Activated CD8-positive, alpha-beta memory T cell treated with anti-CD3 and anti-CD28 coated beads for 1 hour (primary cell): ENCODE results near the gene PRSS56.
"Not testable (repeated sequence)": the region's sequence is repeated elsewhere in the genome, so short reads cannot be mapped to it uniquely, and the experiment has no call there.

Experiments used
- DNase-seq, 2 donors: peaks; one replicate each; pipeline ENCODE4 v3.0.0-alpha.2; 2020; ENCODE audit warnings: low read depth in 1 of 2; ENCODE audit errors: extremely low read depth in 1 of 2

PRSS56 gene

DNA sequence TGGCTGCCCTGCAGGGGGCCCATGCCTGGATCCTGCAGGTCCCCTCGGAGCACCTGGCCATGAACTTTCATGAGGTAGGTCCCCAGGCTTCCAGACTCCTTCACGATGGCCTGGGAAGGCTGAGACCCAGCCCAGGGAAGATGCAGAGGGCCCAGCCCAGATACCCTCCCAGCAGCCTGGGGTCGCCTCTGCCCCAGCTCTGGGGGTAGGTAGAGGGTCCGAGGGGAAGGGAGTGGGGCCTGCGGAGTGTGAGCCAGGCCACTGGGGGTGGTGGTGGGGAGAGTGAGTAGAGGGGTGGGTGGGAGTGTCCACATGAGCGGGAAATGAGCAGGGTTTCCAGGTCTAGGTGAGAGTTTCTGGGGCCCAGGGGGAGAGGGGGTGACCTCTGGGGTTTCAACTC lies 4.6 kb downstream of the PRSS56 start:
- DNase-seq = no peak

DNA sequence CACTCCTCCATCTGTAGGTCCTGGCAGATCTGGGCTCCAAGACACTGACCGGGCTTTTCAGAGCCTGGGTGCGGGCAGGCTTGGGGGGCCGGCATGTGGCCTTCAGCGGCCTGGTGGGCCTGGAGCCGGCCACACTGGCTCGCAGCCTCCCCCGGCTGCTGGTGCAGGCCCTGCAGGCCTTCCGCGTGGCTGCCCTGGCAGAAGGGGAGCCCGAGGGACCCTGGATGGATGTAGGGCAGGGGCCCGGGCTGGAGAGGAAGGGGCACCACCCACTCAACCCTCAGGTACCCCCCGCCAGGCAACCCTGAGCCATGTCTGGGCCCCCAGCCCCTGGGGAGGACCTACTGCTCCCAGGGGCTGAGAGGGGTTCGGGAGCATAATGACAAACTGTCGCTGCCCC lies 5.0 kb downstream of the PRSS56 start:
- no peak for DNase-seq

DNA sequence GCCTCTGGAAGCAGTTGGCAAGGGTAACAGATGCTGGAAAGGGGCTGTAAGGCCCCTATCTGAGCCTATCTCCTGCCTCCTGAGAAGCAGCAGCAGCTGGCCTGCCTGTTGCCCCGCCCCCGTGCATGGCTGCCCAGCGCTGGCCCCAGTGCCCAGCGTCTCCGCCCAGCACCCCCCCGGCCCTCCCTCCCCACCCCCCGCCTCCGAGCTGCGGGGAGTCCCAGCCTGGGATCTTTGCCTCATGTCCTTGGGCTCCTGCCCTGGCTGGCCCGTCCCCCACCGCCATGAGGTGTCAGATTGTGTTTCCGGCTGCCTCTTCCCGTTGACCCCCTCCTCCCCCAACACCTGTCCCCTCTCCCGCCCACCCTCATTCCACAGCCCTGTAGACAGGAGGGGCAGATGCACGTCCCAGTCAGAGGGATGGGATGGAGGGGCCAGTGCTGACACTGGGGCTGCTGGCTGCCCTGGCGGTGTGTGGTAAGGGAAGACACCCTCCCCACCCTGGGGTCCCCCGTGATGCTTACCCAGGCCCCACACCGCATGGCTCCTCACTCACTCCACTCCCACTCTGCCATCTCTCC lies 5.7 kb downstream of the PRSS56 start, which contains the start of gene CHRND:
Gene CHRND (plus strand): TSS at position 370 of the 581 bp plus-strand sequence. CDS start 56 bp downstream, at position 426.
- no peak for DNase-seq

DNA sequence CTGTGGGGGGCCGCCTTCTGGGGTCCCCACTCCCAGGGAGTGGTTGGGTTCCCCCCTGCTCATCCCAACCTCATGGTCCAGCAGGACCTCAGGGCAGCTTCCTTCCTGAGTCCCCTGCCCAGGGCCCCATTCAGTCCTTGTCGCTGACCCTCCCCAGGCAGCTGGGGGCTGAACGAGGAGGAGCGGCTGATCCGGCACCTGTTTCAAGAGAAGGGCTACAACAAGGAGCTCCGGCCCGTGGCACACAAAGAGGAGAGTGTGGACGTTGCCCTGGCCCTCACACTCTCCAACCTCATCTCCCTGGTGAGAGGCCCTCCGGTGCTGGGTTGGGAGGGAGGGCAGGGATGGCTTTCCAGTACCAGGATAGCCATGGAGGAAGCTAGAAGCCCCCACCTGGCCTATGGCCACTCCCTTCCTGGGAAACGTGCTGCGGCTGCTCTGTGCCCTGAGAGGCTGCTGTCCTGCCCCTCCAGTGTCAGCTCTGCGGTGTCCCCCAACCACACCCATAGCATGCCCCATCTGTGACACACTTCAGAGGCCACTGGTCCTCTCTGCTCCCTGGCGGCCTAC lies 6.3 kb downstream of the PRSS56 start:
- no peak for DNase-seq

DNA sequence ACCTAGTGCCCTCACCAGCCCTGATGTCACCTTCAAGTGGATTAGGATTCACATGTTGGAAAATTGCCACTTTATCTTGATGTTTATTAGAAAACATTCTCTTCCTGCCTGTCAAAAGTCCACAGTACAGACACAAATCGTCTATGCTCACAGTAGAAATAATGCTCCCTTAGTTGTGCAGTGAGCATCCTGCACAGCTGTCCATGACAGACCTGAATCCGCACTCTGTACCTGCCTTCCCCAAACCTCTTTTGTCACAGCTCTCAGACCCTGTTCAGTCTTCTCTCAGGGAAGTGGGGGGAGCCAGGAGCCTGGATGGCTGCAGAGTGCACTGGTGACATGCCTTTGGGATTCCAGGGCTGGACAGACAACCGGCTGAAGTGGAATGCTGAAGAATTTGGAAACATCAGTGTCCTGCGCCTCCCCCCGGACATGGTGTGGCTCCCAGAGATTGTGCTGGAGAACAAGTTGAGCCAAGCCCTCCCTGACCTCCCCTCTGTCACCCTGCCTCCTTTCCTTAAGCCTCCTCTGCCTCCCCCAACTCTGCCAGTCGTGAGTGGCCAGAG lies 7.8 kb downstream of the PRSS56 start:
- DNase-seq = no peak

DNA sequence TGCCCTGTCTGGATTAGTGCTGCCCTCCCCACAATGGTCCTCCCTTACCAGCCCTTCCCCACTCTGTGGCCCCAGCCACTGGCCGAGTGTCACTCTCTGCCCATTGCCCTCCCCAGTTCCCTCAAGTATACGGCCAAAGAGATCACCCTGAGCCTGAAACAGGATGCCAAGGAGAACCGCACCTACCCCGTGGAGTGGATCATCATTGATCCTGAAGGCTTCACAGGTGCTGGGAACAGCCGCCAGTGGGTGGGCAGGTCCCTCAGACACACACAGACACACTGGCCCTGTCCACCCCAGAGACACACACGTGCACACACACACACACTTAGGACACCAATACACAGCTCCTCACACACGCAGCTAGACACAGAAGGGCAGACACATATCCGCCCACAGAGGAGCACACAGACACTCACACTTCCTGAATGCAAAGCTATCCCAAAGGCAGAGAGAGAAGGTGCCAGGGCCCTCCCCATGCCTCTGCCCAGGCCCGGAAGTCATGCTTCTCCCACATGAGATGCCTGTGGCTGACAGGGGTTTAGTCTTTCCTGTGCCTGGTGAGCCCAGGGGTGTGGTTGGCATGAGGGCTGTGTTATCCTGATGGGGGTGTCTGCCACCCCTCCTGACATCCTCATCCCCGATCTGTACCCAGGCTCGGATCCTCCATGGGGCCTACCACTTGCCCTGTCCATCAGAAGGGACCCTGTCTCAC lies 8.7 kb downstream of the PRSS56 start:
- no peak for DNase-seq

DNA sequence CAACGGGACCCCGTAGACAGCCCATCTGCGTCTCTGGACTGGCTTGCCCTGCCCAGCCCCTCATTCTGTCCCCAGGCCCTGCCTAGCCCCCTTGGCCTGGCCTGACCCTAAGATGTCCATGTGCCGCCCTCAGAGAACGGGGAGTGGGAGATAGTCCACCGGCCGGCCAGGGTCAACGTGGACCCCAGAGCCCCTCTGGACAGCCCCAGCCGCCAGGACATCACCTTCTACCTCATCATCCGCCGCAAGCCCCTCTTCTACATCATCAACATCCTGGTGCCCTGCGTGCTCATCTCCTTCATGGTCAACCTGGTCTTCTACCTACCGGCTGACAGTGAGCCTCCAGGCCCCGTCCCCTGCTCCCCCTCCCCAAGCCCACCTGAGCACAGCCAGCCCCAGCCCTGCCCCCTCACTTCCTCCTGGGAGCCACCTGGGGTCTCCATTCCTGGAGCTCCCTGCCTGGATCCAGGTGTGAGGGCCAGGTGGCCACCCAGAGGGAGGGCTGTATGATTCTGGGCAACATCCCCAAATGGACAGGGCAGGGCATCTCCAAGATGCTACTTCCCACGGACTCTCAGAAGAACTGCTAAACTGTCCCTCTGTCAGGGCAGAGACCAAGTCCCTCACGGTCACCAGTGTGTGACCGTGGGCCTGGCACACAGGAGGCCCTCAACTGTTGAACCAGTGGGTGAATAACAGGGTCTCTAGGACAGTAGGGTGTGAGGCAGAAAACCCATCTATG lies 9.8 kb downstream of the PRSS56 start:
- DNase-seq = no peak

DNA sequence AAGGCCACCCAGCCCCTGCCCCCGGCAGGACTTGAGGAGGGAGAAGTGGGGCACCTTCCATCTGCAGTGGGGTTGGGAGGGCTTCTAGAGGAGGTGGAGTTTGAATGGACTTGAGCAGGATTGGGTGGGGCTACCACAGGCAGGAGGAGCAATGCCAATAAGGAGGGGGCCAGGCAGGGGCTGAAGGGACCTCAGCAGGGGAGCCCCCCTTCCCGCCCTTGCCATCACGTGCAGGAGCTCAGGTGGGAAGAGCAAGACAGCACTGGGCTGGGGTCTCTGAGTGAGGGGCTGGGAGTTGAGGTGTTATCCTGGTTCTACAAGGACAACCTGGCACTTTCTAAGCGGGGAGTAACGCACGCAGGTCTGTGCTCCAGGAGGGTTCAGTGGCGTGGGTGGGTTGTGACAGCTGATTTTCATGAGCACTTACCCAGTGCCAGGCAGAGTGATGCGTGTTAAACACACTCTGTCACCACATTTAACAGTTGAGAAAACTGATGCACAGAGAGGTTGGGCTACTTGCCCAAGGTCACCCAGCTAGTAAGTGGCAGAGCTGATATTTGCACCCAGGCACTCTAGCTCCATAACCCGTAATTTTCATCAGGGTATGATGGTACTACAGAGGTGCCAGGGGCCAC lies 10.6 kb downstream of the PRSS56 start:
- no peak for DNase-seq

DNA sequence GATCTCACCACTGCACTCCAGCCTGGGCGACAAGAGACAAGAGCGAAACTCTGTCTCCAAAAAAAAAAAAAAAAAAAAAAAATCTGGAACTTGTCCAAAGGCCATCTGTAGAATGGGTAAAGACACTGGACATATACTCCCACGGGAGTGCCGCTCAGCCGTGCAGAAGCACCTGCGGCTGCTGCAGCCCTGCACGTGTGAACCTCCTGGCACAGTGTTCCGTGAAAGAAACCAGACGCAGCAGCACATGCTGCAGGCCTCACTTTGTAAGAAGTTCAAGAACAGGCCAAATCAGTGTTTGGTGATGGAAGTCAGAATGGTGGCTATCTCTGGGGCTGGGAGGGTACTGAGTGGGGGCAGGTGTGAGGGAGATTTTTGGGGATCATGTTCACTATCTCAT lies 12.2 kb downstream of the PRSS56 start:
- no peak for DNase-seq

DNA sequence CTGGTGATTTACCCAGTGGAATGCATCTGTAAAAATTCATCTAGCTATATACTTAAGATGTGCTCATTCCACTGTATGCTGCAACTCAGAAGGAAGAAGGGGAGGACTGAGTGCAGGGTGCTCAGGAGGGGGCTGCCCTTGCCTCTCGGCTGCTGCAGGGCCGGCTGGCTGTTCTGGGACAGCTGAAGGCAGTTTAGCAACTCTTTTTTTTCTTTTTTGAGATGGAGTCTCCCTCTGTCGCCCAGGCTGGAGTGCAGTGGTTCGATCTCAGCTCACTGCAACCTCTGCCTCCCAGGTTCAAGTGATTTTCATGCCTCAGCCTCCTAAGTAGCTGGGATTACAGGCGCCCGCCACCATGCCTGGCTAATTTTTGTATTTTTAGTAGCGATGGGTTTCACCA lies 12.6 kb downstream of the PRSS56 start:
- DNase-seq = not testable (repeated sequence)

DNA sequence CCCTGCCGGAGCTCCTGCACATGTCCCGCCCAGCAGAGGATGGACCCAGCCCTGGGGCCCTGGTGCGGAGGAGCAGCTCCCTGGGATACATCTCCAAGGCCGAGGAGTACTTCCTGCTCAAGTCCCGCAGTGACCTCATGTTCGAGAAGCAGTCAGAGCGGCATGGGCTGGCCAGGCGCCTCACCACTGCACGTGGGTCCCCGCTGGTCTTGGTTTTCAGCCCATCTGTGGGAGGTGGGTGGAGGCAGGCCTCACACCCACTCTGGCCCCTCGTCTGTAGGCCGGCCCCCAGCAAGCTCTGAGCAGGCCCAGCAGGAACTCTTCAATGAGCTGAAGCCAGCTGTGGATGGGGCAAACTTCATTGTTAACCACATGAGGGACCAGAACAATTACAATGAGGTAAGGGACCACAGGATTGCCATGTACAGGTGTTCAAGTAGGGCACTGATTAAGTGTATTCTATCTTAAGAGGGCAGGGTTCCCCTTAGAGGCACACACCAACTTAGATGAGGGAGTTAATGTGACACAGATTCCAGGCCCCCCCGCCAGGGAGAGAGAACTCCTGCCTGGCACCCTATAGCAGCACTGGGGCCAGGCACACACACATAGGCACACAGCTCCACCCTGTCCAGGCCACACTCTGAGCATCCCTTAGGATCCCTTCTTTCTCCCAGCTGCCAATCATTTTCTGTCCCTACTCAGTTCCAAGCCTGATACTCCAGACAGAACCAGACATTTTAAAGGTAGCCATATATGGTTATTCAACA lies 13.9 kb downstream of the PRSS56 start:
- DNase-seq = no peak

DNA sequence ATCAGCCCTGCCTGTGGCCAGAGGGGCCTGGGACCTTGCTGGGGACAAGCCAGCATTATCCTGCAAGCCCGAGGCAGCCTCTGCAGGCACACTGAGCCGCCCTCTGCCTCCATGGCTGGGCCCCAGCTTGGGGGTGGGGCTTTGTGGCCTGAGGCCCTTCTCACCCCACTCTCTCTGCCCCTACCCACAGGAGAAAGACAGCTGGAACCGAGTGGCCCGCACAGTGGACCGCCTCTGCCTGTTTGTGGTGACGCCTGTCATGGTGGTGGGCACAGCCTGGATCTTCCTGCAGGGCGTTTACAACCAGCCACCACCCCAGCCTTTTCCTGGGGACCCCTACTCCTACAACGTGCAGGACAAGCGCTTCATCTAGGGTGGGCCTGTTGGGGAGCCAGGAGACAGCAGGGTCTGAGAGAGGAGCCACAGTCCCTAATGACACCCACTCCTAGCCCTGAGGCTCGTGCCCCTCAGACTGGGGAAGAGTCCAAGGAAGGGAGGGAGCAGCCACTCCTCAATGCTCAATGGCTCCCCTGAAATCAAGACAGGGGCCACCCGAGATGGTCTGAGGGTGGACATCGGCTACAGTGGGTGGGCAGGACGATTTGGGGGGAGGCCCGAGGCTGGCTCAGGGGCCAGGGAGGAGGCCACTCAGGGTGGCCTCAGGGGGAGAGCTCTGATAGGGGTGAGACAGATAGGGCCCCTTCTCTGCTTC lies 14.9 kb downstream of the PRSS56 start:
- no peak for DNase-seq

DNA sequence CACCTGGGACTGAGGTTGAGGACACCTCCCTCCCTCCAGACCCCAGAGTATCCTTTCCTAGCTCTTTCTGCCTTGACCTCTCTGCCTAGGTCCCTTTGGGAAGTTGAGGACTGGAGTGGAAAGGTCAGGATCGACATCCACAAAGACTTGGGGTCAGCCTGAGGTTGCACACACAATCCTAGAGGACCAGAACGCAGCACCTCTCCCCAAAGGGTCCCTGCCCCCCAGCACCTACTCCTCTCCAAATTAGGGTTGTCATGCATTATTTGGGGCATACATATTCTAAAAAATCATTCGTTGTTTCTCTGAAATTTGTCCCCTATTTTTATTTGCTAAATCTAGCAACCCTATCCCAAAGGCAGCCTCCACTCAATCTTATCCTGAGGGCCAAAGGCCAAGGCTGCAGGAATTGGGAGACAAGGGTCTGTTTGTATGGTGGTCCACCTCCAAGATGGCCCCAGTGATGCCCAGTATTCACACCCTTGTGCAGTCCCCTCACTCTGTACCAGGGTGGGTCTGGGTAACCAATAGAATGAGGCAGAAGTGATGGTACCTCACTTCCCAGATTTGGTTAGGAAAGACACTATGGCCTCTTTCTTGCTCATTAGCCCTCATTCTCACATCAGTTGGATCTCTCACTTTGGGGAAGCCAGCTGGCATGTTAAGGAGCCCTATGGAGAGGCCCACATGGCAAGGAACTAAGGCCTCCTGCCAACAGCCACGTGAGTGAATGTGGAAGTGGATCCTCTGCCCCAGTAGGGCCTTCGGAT lies 15.8 kb downstream of the PRSS56 start:
- DNase-seq = no peak

DNA sequence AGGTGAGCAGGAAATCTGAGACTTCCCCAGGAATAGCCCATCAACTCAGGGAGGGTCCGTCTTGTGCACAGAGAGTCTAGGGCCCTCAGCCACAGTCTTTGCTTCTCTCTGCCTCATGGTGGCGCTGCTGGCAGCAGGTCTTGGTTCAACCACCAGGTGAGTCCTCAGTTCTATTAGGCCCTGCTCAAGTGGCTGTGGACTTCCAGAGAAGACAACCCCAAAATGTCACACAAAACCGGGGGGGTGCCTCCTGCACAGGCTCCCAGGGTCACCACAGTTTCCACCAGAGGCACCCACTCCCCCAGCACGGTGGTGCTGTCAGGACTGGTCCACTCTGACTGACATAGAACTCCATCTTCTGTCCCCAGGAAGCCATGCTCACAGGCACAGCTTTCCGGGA lies 16.9 kb downstream of the PRSS56 start:
- DNase-seq = no peak

DNA sequence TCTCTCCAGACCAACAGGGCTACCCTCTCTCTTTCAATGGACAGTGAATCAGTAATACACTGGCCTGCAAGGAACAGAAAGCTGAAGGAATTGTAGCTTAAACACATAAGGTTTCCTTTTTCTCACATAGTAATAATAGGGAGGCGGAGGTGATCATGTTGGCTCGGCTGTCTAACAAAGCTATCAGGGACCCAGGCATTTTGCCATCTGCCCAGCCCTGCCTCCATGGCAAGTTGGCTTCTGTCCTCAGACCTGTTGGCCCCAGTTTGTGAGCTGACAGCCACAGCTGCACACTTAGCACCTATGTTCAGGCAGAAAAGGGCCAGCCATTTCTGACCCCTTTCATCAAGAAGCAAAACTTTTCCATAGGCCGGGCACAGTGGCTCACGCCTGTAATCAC lies 17.3 kb downstream of the PRSS56 start:
- no peak for DNase-seq

DNA sequence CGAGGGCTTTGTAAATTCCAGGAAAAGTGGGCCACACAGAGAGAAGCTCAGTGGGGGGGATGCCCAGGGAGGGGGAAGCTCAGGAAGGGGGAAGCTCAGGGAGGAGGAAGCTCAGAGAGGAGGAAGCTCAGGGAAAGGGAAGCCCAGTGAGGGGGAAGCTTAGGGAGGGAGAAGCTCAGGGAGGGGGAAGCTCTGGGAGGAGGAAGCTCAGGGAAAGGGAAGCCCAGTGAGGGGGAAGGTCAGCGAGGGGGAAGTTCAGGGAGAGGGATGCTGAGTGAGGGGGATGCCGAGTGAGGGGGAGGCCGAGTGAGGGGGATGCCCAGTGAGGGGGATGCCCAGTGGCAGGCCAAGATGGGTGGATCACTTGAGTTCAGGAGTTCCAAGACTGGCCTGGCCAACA lies 18.5 kb downstream of the PRSS56 start:
- DNase-seq = no peak

DNA sequence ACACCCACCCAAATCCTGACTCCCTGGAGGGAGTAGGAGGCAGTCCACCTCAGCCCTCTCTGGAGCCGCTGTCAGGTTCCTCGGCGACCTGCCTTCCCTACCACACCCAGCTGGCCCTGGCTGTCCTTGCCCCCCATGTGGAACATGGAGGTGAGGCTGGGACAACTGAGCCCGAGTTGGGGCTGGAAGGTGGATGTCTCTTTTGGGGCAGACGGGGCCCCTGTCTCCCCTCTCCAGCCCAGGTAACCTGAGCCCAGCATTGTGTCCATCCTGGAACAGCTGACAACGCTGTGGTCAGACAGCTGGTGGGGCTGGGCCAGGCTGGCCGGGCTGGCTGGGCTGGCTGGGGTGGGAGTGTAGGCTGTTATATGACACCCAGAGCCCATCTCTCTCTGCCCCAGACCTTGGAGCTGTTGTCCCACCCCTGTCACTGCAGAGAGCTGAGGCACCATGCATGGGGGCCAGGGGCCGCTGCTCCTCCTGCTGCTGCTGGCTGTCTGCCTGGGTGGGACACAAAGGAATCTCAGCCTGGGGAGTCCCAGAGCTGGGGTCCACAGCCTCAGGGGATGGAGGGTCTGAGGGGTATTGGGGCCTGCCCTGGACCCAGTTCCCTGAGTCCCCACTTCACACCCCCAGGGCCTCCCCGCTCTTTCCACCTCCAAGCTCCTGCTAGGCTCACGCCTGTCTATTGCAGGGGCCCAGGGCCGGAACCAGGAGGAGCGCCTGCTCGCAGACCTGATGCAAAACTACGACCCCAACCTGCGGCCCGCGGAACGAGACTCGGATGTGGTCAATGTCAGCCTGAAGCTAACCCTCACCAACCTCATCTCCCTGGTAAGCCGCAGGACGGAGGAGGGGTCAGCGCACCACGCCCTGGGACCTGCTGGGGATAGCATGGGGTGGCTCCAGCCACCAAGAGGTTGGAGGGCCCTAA lies 19.4 kb downstream of the PRSS56 start, which contains the start of gene CHRNG:
Gene CHRNG (plus strand): TSS at position 395 of the 934 bp plus-strand sequence. CDS start 56 bp downstream, at position 451.
- no peak for DNase-seq
